Caco-2 (cell line): ENCODE measurements around the gene SIK3. TPM values are rescaled to one million over a fixed set of nuclear protein-coding genes. Genes with fewer than 3 reads are reported as not detected.

Experiments
- BruUV-seq: library from RNA; stranded (reverse); fragments of 400-500 nt; replicated peaks from 2 replicates; lab custom pipeline; 2021; lab: Mats Ljungman, UMichigan
- CTCF ChIA-PET: fragments of 300-600 bp; sonication (Branson Sonifier 250); formaldehyde crosslinking; loops from one replicate; lab custom pipeline; 2022; ENCODE audit warnings: antibody characterized with exemption; lab: Charles Lee
- POLR2A ChIA-PET: fragments of 300-600 bp; sonication (Branson Sonifier 250); formaldehyde crosslinking; loops from one replicate; lab custom pipeline; 2022; ENCODE audit warnings: antibody characterized with exemption; lab: Charles Lee
- DNase-seq, 2 experiments: peaks; one replicate each; pipeline versions ENCODE4 v3.0.0 to v3.0.0-alpha.2; 2020 to 2022
- H3K27me3 ChIP-seq: replicated peaks from 2 replicates; pipeline ENCODE4 v1.6.0; 2011; ENCODE audit warnings: low read length; ENCODE audit not compliant: control insufficient read depth, insufficient read depth
- H3K36me3 ChIP-seq: 2 replicates; pipeline ENCODE4 v1.5.1; 2011; ENCODE audit warnings: low read length; ENCODE audit not compliant: control insufficient read depth, insufficient read depth
- H3K4me1 ChIP-seq: fragments of 250-450 bp; sonication (Bioruptor Pico); 2 replicates; pipeline ENCODE4 v1.5.1; 2020; ENCODE audit warnings: mild to moderate bottlenecking
- H3K4me3 ChIP-seq: 2 replicates; pipeline ENCODE4 v1.5.1; 2011; ENCODE audit warnings: low read depth, mild to moderate bottlenecking, control low read depth, low read length
- H3K9me3 ChIP-seq: fragments of 250-450 bp; sonication (Bioruptor Pico); 2 replicates; pipeline ENCODE4 v1.5.1; 2020; ENCODE audit warnings: mild to moderate bottlenecking, moderate library complexity
- H3K27ac Mint-ChIP-seq: one replicate; pipeline ENCODE4 v1.8.0; 2022; ENCODE audit warnings: mixed read lengths; ENCODE audit not compliant: unreplicated experiment
- H3K27me3 Mint-ChIP-seq: one replicate; pipeline ENCODE4 v1.8.0; 2022; ENCODE audit warnings: mixed read lengths; ENCODE audit not compliant: insufficient read depth, unreplicated experiment
- H3K36me3 Mint-ChIP-seq: one replicate; pipeline ENCODE4 v1.8.0; 2022; ENCODE audit warnings: mild to moderate bottlenecking, mixed read lengths; ENCODE audit not compliant: insufficient read depth, unreplicated experiment
- H3K4me1 Mint-ChIP-seq: one replicate; pipeline ENCODE4 v1.8.0; 2022; ENCODE audit warnings: low read depth, mixed read lengths; ENCODE audit not compliant: unreplicated experiment
- H3K4me3 Mint-ChIP-seq: one replicate; pipeline ENCODE4 v1.8.0; 2022; ENCODE audit warnings: mild to moderate bottlenecking, moderate library complexity, mixed read lengths; ENCODE audit not compliant: unreplicated experiment
- H3K9me3 Mint-ChIP-seq: one replicate; pipeline ENCODE4 v1.8.0; 2022; ENCODE audit warnings: mixed read lengths; ENCODE audit not compliant: unreplicated experiment
- CTCF ChIP-seq, 2 experiments: fragments of 200-600 bp in 1 of 2; IDR thresholded peaks; 1 replicate in 1 of 2; 2 replicates in 1 of 2; pipeline versions ENCODE4 v1.5.1 to v1.8.0; 2011 to 2022; ENCODE audit warnings: antibody characterized with exemption in 1 of 2, control low read depth in 1 of 2, inconsistent platforms in 1 of 2, low read depth in 1 of 2, low read length in 1 of 2, mild to moderate bottlenecking in 1 of 2, moderate library complexity in 1 of 2; ENCODE audit not compliant: insufficient read depth in 1 of 2, severe bottlenecking in 1 of 2, unreplicated experiment in 1 of 2
- intact Hi-C: fragments of 100-400 bp; cut with micrococcal nuclease; formaldehyde crosslinking; loops from one replicate; pipeline ENCODE4 v1.10.0; 2022; ENCODE audit not compliant: unreplicated experiment
- total RNA-seq: library from RNA; stranded (reverse); gene quantifications from 2 replicates; pipeline ENCODE4 v1.2.3, GENCODE V29; 2022

The SIK3 gene
- total RNA-seq, 1 experiment from 2014 or later, result 65.7 TPM

- Histone ChIP-seq H3K4me3 (no peak overlapping the region), H3K4me1 (peaks cover 5% of the 10 kb centered on the region; the same call in 1 of the 2 replicates), H3K9me3 (no peaks in the 10 kb centered on the region), H3K27me3 (no peaks in the 10 kb centered on the region), H3K36me3 (peaks cover 13% of the 10 kb centered on the region)
- POLR2A ChIA-PET, result no interaction called here
- Mint-ChIP-seq H3K27me3 (no peaks in the 10 kb centered on the region), H3K4me1 (peaks cover 7% of the 10 kb centered on the region), H3K4me3 (no peak overlapping the region), H3K9me3 (no peaks in the 10 kb centered on the region), H3K36me3 (peaks cover 65% of the 10 kb centered on the region), H3K27ac (no peak overlapping the region)
- BruUV-seq, result no TSS peak
- intact Hi-C loops, result no loop called here
- TF ChIP-seq CTCF (IDR thresholded peaks at IDR 0.05; ENCODE audit: insufficient read depth in 1 of 2, low read depth in 1 of 2, low read length in 1 of 2, severe bottlenecking in 1 of 2, unreplicated experiment in 1 of 2), result no peak
- no peak for DNase-seq
- CTCF ChIA-PET, result interaction anchor here (0.6 to 1.1 kb wide), 4 partner anchors 63 to 1940 kb away, joined by 3 to 6 read pairs (median 3); partner anchors contain the start of gene APOA5
These were observed 242.8 kb downstream of the SIK3 start for GRCh38 chr11:116855413-116855812.

DNA sequence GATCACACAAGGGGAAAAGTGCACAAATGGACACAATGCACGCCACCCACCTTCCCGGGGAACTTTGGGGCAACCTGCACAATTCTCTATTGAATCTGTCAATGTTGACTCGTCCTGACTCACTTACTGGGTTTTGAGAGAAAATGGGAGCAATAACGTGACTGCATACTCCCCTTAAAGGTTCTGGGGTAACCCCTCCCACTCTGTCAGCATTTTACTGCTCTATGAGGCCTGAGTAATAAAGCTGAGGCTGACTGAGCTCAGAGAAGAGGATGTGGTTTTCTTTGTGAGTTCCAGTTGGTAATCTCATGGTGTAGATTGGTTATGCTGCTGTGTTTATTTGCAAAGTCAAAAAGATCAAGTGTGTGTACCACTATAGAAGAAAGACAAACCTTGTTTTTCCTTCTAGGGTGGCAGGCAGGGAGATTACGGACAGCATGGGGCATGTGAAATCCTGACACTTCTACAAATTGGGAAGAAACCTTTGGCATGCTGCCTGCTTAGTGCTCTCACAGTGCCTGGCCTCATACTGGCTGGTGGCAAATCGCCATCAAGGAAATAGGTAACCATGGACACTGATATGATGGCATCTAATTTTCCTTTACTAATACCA lies 244.7 kb downstream of the SIK3 start:
- H3K9me3 ChIP-seq, result no peaks in the 10 kb centered on the region
- H3K36me3 Mint-ChIP-seq, result peaks cover 52% of the 10 kb centered on the region
- ChIA-PET POLR2A (no interaction called here), CTCF (interaction anchor here (0.6 to 1.5 kb wide), 2 partner anchors 62 to 1498 kb away, joined by 3 to 4 read pairs; partner anchors contain the start of gene APOA5)
- H3K4me3 Mint-ChIP-seq, result no peak overlapping the region
- intact Hi-C loops, result no loop called here
- no peak for DNase-seq
- H3K4me1 Mint-ChIP-seq, result peaks cover 17% of the 10 kb centered on the region
- no peaks in the 10 kb centered on the region for H3K27me3 Mint-ChIP-seq
- H3K9me3 Mint-ChIP-seq, result no peaks in the 10 kb centered on the region
- H3K27ac Mint-ChIP-seq, result no peak overlapping the region
- no peak for TF ChIP-seq CTCF (IDR thresholded peaks at IDR 0.05; ENCODE audit: insufficient read depth in 1 of 2, low read depth in 1 of 2, low read length in 1 of 2, severe bottlenecking in 1 of 2, unreplicated experiment in 1 of 2)
- H3K4me1 ChIP-seq, result peaks cover 5% of the 10 kb centered on the region; the same call in 1 of the 2 replicates
- no peak overlapping the region for H3K4me3 ChIP-seq
- H3K27me3 ChIP-seq, result no peaks in the 10 kb centered on the region
- peaks cover 6% of the 10 kb centered on the region for H3K36me3 ChIP-seq
- BruUV-seq, result no TSS peak

GRCh38 chr11:116852261-116853031 lies 245.8 kb downstream of the SIK3 start:
- no peaks in the 10 kb centered on the region for H3K9me3 Mint-ChIP-seq
- peaks cover 6% of the 10 kb centered on the region for H3K36me3 ChIP-seq
- intact Hi-C loops, result no loop called here
- no peak overlapping the region for H3K4me3 ChIP-seq
- no peaks in the 10 kb centered on the region for H3K27me3 Mint-ChIP-seq
- peaks cover 41% of the 10 kb centered on the region for H3K36me3 Mint-ChIP-seq
- no peak overlapping the region for H3K27ac Mint-ChIP-seq
- peaks cover 10% of the 10 kb centered on the region for H3K4me1 Mint-ChIP-seq
- CTCF ChIA-PET, result interaction anchor here (0.6 to 1.1 kb wide), 2 partner anchors 24 to 1499 kb away, joined by 3 read pairs; no protein-coding TSS in a partner anchor
- no peak for DNase-seq
- POLR2A ChIA-PET, result no interaction called here
- BruUV-seq, result no TSS peak
- no peak overlapping the region for H3K4me3 Mint-ChIP-seq
- peaks cover under 1% of the 10 kb centered on the region; the same call in 1 of the 2 replicates for H3K4me1 ChIP-seq
- no peaks in the 10 kb centered on the region for H3K27me3 ChIP-seq
- no peak for TF ChIP-seq CTCF (IDR thresholded peaks at IDR 0.05; ENCODE audit: insufficient read depth in 1 of 2, low read depth in 1 of 2, low read length in 1 of 2, severe bottlenecking in 1 of 2, unreplicated experiment in 1 of 2)
- H3K9me3 ChIP-seq, result no peaks in the 10 kb centered on the region
